Measurements from ENCODE around the gene ABCA13. TPM values are rescaled to one million over a fixed set of nuclear protein-coding genes. Genes with fewer than 3 reads are reported as not detected.

The ABCA13 gene
- total RNA-seq, 1 donor from 2014 or later, result 0.18 TPM

GRCh38 chr7:48426331-48426965, 255.2 kb downstream of the ABCA13 start:
- DNase-seq (ENCODE audit: extremely low read depth, low read depth, low spot score), result no peak

- no peak for DNase-seq (ENCODE audit: extremely low read depth, low read depth, low spot score)
Measured at GRCh38 chr7:48426966-48427555, 255.8 kb downstream of the ABCA13 start.

- no peak for DNase-seq (ENCODE audit: extremely low read depth, low read depth, low spot score)
Measured at GRCh38 chr7:48427671-48428070, 256.4 kb downstream of the ABCA13 start.

- DNase-seq (ENCODE audit: extremely low read depth, low read depth, low spot score), result no peak
Measured at GRCh38 chr7:48428091-48428684, 256.9 kb downstream of the ABCA13 start.

GRCh38 chr7:48429117-48429516, 257.9 kb downstream of the ABCA13 start:
- DNase-seq (ENCODE audit: extremely low read depth, low read depth, low spot score), result no peak

- no peak for DNase-seq (ENCODE audit: extremely low read depth, low read depth, low spot score)
Measured at GRCh38 chr7:48438206-48438605, 266.9 kb downstream of the ABCA13 start.

- no peak for DNase-seq (ENCODE audit: extremely low read depth, low read depth, low spot score)
Measured at GRCh38 chr7:48441848-48442492, 270.7 kb downstream of the ABCA13 start.

- DNase-seq (ENCODE audit: extremely low read depth, low read depth, low spot score), result no peak
Measured at GRCh38 chr7:48443051-48443450, 271.8 kb downstream of the ABCA13 start.

- DNase-seq (ENCODE audit: extremely low read depth, low read depth, low spot score), result no peak
Measured at GRCh38 chr7:48446721-48447120, 275.5 kb downstream of the ABCA13 start.

GRCh38 chr7:48452218-48452617, 281.0 kb downstream of the ABCA13 start:
- no peak for DNase-seq (ENCODE audit: extremely low read depth, low read depth, low spot score)

GRCh38 chr7:48454750-48455192, 283.5 kb downstream of the ABCA13 start:
- no peak for DNase-seq (ENCODE audit: extremely low read depth, low read depth, low spot score)

- no peak for DNase-seq (ENCODE audit: extremely low read depth, low read depth, low spot score)
Measured at GRCh38 chr7:48455363-48455762, 284.1 kb downstream of the ABCA13 start.

GRCh38 chr7:48458701-48459524, 287.7 kb downstream of the ABCA13 start:
- no peak for DNase-seq (ENCODE audit: extremely low read depth, low read depth, low spot score)

GRCh38 chr7:48466713-48467112, 295.5 kb downstream of the ABCA13 start:
- DNase-seq (ENCODE audit: extremely low read depth, low read depth, low spot score), result no peak

GRCh38 chr7:48471196-48471595, 299.9 kb downstream of the ABCA13 start:
- DNase-seq (ENCODE audit: extremely low read depth, low read depth, low spot score), result no peak

- DNase-seq (ENCODE audit: extremely low read depth, low read depth, low spot score), result no peak
Measured at GRCh38 chr7:48472640-48473039, 301.4 kb downstream of the ABCA13 start.

GRCh38 chr7:48473205-48473865, 302.1 kb downstream of the ABCA13 start:
- no peak for DNase-seq (ENCODE audit: extremely low read depth, low read depth, low spot score)

GRCh38 chr7:48481235-48481634, 310.0 kb downstream of the ABCA13 start:
- DNase-seq (ENCODE audit: extremely low read depth, low read depth, low spot score), result no peak

- no peak for DNase-seq (ENCODE audit: extremely low read depth, low read depth, low spot score)
Measured at GRCh38 chr7:48497521-48497920, 326.3 kb downstream of the ABCA13 start.

GRCh38 chr7:48502021-48502420, 330.8 kb downstream of the ABCA13 start:
- DNase-seq (ENCODE audit: extremely low read depth, low read depth, low spot score), result no peak

All from glomerular endothelial cell (primary cell).